IgD-negative memory B cell (primary cell): ENCODE data around the gene PLPPR5. TPM values are rescaled to one million over a fixed set of nuclear protein-coding genes. Genes with fewer than 3 reads are reported as not detected.

Experiments used
- H3K27ac Mint-ChIP-seq, 3 donors: one replicate each; pipeline ENCODE4 v1.8.0; 2020 to 2022; ENCODE audit warnings: mild to moderate bottlenecking in 3 of 3, mixed read lengths in 3 of 3, moderate library complexity in 1 of 3
- H3K27me3 Mint-ChIP-seq: one replicate; pipeline ENCODE4 v1.8.0; 2021; ENCODE audit warnings: mixed read lengths
- H3K36me3 Mint-ChIP-seq: one replicate; pipeline ENCODE4 v1.8.0; 2020; ENCODE audit warnings: mild to moderate bottlenecking, mixed read lengths
- H3K4me1 Mint-ChIP-seq, 3 donors: one replicate each; pipeline ENCODE4 v1.8.0; 2020 to 2022; ENCODE audit warnings: mixed read lengths in 3 of 3, mild to moderate bottlenecking in 1 of 3
- H3K4me3 Mint-ChIP-seq, 4 donors: one replicate each; pipeline ENCODE4 v1.8.0; 2020 to 2022; ENCODE audit warnings: mild to moderate bottlenecking in 4 of 4, mixed read lengths in 4 of 4, moderate library complexity in 3 of 4
- H3K9me3 Mint-ChIP-seq, 3 donors: one replicate each; pipeline ENCODE4 v1.8.0; 2020 to 2021; ENCODE audit warnings: mixed read lengths in 3 of 3, mild to moderate bottlenecking in 1 of 3
- polyA plus RNA-seq: library from polyadenylated mRNA; unstranded; fragments of 300-500 nt; fragmentation: Illumina TruSeq; gene quantifications from one replicate; pipeline ENCODE4 v1.2.3, GENCODE V29; 2021

Gene PLPPR5
- polyA plus RNA-seq, 1 donor from 2014 or later = not detected

GRCh38 chr1:98940722-98941079, 64.0 kb downstream of the PLPPR5 start:
- H3K4me3 Mint-ChIP-seq = no peak overlapping the region
- no peaks in the 10 kb centered on the region for H3K27me3 Mint-ChIP-seq
- no peaks in the 10 kb centered on the region for H3K9me3 Mint-ChIP-seq
- no peaks in the 10 kb centered on the region for H3K4me1 Mint-ChIP-seq
- H3K27ac Mint-ChIP-seq = no peak overlapping the region
- H3K36me3 Mint-ChIP-seq = no peaks in the 10 kb centered on the region

GRCh38 chr1:98940069-98940721, 64.5 kb downstream of the PLPPR5 start:
- no peaks in the 10 kb centered on the region for H3K36me3 Mint-ChIP-seq
- no peak overlapping the region for H3K4me3 Mint-ChIP-seq
- H3K9me3 Mint-ChIP-seq = no peaks in the 10 kb centered on the region
- H3K27ac Mint-ChIP-seq = no peak overlapping the region
- H3K4me1 Mint-ChIP-seq = no peaks in the 10 kb centered on the region
- no peaks in the 10 kb centered on the region for H3K27me3 Mint-ChIP-seq

GRCh38 chr1:98939471-98939870, 65.2 kb downstream of the PLPPR5 start:
- Mint-ChIP-seq H3K9me3 (no peaks in the 10 kb centered on the region), H3K27me3 (no peaks in the 10 kb centered on the region), H3K36me3 (no peaks in the 10 kb centered on the region), H3K4me1 (no peaks in the 10 kb centered on the region), H3K27ac (no peak overlapping the region), H3K4me3 (no peak overlapping the region)

GRCh38 chr1:98937347-98937746, 67.3 kb downstream of the PLPPR5 start:
- no peaks in the 10 kb centered on the region for H3K4me1 Mint-ChIP-seq

GRCh38 chr1:98932184-98932583, 72.5 kb downstream of the PLPPR5 start:
- Mint-ChIP-seq H3K9me3 (no peaks in the 10 kb centered on the region), H3K4me1 (no peaks in the 10 kb centered on the region), H3K36me3 (no peaks in the 10 kb centered on the region), H3K4me3 (no peak overlapping the region), H3K27ac (no peak overlapping the region), H3K27me3 (no peaks in the 10 kb centered on the region)

More at GRCh38 chr1:98937347-98937746, 67.3 kb downstream of the PLPPR5 start:
- H3K36me3 Mint-ChIP-seq = no peaks in the 10 kb centered on the region
- no peak overlapping the region for H3K4me3 Mint-ChIP-seq
- H3K27ac Mint-ChIP-seq = no peak overlapping the region
- H3K9me3 Mint-ChIP-seq = no peaks in the 10 kb centered on the region
- no peaks in the 10 kb centered on the region for H3K27me3 Mint-ChIP-seq

GRCh38 chr1:98931128-98931835, 73.4 kb downstream of the PLPPR5 start:
- H3K9me3 Mint-ChIP-seq = no peaks in the 10 kb centered on the region
- H3K27me3 Mint-ChIP-seq = no peaks in the 10 kb centered on the region
- H3K4me1 Mint-ChIP-seq = no peaks in the 10 kb centered on the region
- H3K27ac Mint-ChIP-seq = no peak overlapping the region
- H3K4me3 Mint-ChIP-seq = no peak overlapping the region
- H3K36me3 Mint-ChIP-seq = no peaks in the 10 kb centered on the region

GRCh38 chr1:98929437-98929836, 75.2 kb downstream of the PLPPR5 start:
- Mint-ChIP-seq H3K27me3 (no peaks in the 10 kb centered on the region), H3K27ac (no peak overlapping the region), H3K4me3 (no peak overlapping the region), H3K9me3 (no peaks in the 10 kb centered on the region), H3K4me1 (no peaks in the 10 kb centered on the region), H3K36me3 (no peaks in the 10 kb centered on the region)

GRCh38 chr1:98926597-98926996, 78.1 kb downstream of the PLPPR5 start:
- Mint-ChIP-seq H3K36me3 (no peaks in the 10 kb centered on the region), H3K27ac (no peak overlapping the region), H3K4me3 (no peak overlapping the region), H3K4me1 (no peaks in the 10 kb centered on the region), H3K27me3 (no peaks in the 10 kb centered on the region), H3K9me3 (peaks cover 0 to 2% (median 0%) of the 10 kb centered on the region in 3 donors)

- Mint-ChIP-seq H3K9me3 (peaks cover 0 to 2% (median 0%) of the 10 kb centered on the region in 3 donors), H3K27me3 (no peaks in the 10 kb centered on the region), H3K36me3 (no peaks in the 10 kb centered on the region), H3K27ac (no peak overlapping the region), H3K4me1 (no peaks in the 10 kb centered on the region), H3K4me3 (no peak overlapping the region)
Observed at GRCh38 chr1:98924977-98925376, 79.7 kb downstream of the PLPPR5 start.

- no peak overlapping the region for H3K4me3 Mint-ChIP-seq
- H3K36me3 Mint-ChIP-seq = no peaks in the 10 kb centered on the region
- H3K4me1 Mint-ChIP-seq = no peaks in the 10 kb centered on the region
- no peaks in the 10 kb centered on the region for H3K27me3 Mint-ChIP-seq
- peaks cover 0 to 2% (median 0%) of the 10 kb centered on the region in 3 donors for H3K9me3 Mint-ChIP-seq
- H3K27ac Mint-ChIP-seq = no peak overlapping the region
Observed at GRCh38 chr1:98923667-98924066, 81.0 kb downstream of the PLPPR5 start.

GRCh38 chr1:98921817-98922216, 82.8 kb downstream of the PLPPR5 start:
- Mint-ChIP-seq H3K4me3 (no peak overlapping the region), H3K27ac (no peak overlapping the region), H3K27me3 (no peaks in the 10 kb centered on the region), H3K9me3 (peaks cover 0 to 2% (median 0%) of the 10 kb centered on the region in 3 donors), H3K36me3 (no peaks in the 10 kb centered on the region), H3K4me1 (peaks cover 0 to 2% (median 0%) of the 10 kb centered on the region in 3 donors)

GRCh38 chr1:98920441-98921110, 84.1 kb downstream of the PLPPR5 start:
- Mint-ChIP-seq H3K4me3 (no peak overlapping the region), H3K9me3 (peaks cover 0 to 2% (median 0%) of the 10 kb centered on the region in 3 donors), H3K27ac (no peak overlapping the region), H3K36me3 (no peaks in the 10 kb centered on the region), H3K4me1 (peaks cover 0 to 2% (median 0%) of the 10 kb centered on the region in 3 donors), H3K27me3 (no peaks in the 10 kb centered on the region)

GRCh38 chr1:98919652-98920051, 85.0 kb downstream of the PLPPR5 start:
- no peaks in the 10 kb centered on the region for H3K36me3 Mint-ChIP-seq
- peaks cover 0 to 2% (median 0%) of the 10 kb centered on the region in 3 donors for H3K9me3 Mint-ChIP-seq
- no peak overlapping the region for H3K27ac Mint-ChIP-seq
- H3K27me3 Mint-ChIP-seq = no peaks in the 10 kb centered on the region
- no peak overlapping the region for H3K4me3 Mint-ChIP-seq
- H3K4me1 Mint-ChIP-seq = peaks cover 0 to 2% (median 0%) of the 10 kb centered on the region in 3 donors

GRCh38 chr1:98919211-98919610, 85.5 kb downstream of the PLPPR5 start:
- Mint-ChIP-seq H3K4me1 (peaks cover 0 to 2% (median 0%) of the 10 kb centered on the region in 3 donors), H3K27ac (no peak overlapping the region), H3K9me3 (peaks cover 0 to 2% (median 0%) of the 10 kb centered on the region in 3 donors), H3K36me3 (no peaks in the 10 kb centered on the region), H3K4me3 (no peak overlapping the region), H3K27me3 (no peaks in the 10 kb centered on the region)

GRCh38 chr1:98914547-98914946, 90.1 kb downstream of the PLPPR5 start:
- Mint-ChIP-seq H3K27me3 (no peaks in the 10 kb centered on the region), H3K27ac (no peak overlapping the region), H3K36me3 (no peaks in the 10 kb centered on the region), H3K9me3 (peaks cover 0 to 3% (median 0%) of the 10 kb centered on the region in 3 donors), H3K4me1 (peaks cover 0 to 2% (median 0%) of the 10 kb centered on the region in 3 donors), H3K4me3 (no peak overlapping the region)
